Stimulated activated CD4-positive, alpha-beta T cell treated with anti-CD3 and anti-CD28 coated beads, Interleukin-15, amount 100 ng/mL, for 1 hour (primary cell): ENCODE measurements around the gene ANKRD22.

ENCODE experiments used
- DNase-seq, 2 donors: peaks; one replicate each; pipeline ENCODE4 v3.0.0-alpha.2; 2020; ENCODE audit warnings: low read depth in 1 of 2, low spot score in 1 of 2

The ANKRD22 gene

GRCh38 chr10:88802523-88803285 lies 48.9 kb downstream of the ANKRD22 start, which contains the start of gene LIPM:
TSS of gene LIPM (plus strand) at chr10:88802730. CDS start at chr10:88802897, 167 bp downstream.
- DNase-seq, result no peak

GRCh38 chr10:88800152-88801125 lies 51.2 kb downstream of the ANKRD22 start:
- DNase-seq, result no peak

GRCh38 chr10:88794731-88795130 lies 56.9 kb downstream of the ANKRD22 start:
- DNase-seq, result no peak

GRCh38 chr10:88793712-88794299 lies 57.8 kb downstream of the ANKRD22 start:
- no peak for DNase-seq

- no peak for DNase-seq
Observed at GRCh38 chr10:88792661-88793060, 59.0 kb downstream of the ANKRD22 start.

GRCh38 chr10:88791924-88792323 lies 59.7 kb downstream of the ANKRD22 start:
- no peak for DNase-seq

- no peak for DNase-seq
Observed at GRCh38 chr10:88788924-88789323, 62.7 kb downstream of the ANKRD22 start.

- DNase-seq, result no peak
Observed at GRCh38 chr10:88787463-88787862, 64.2 kb downstream of the ANKRD22 start.

GRCh38 chr10:88786032-88786770 lies 65.4 kb downstream of the ANKRD22 start:
- DNase-seq, result no peak

GRCh38 chr10:88783724-88784123 lies 67.9 kb downstream of the ANKRD22 start:
- DNase-seq, result no peak

- no peak for DNase-seq
Observed at GRCh38 chr10:88782222-88782621, 69.4 kb downstream of the ANKRD22 start.

GRCh38 chr10:88781206-88781605 lies 70.4 kb downstream of the ANKRD22 start:
- no peak for DNase-seq
